ENCODE measurements around the gene ROBO2.

The ROBO2 gene

GRCh38 chr3:77191014-77191413 is 151.1 kb downstream of the ROBO2 start:
- DNase-seq = no peak

DNA sequence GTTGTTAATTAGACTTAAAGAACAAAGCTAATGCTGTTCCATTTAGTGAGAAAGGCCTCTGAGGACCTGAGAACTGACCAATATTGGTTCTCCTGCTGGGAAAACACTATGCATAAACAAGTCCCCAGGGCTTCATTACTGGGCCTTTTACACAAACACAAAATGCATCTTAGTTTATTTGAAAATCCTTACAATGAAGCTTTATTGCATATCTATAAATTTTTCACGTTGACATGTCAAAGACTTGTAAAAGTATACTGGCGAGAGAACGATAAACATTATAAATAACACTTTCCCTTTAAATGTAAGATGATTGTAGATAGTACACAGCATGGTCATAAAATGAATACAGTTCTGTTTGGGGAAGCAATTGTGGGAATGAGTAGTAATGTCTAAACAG is 151.7 kb downstream of the ROBO2 start:
- DNase-seq = no peak

- DNase-seq = no peak
Measured at GRCh38 chr3:77195766-77196545, 156.1 kb downstream of the ROBO2 start.

GRCh38 chr3:77197408-77197807 is 157.5 kb downstream of the ROBO2 start:
- DNase-seq = no peak

GRCh38 chr3:77203851-77204250 is 164.0 kb downstream of the ROBO2 start:
- DNase-seq = no peak

DNA sequence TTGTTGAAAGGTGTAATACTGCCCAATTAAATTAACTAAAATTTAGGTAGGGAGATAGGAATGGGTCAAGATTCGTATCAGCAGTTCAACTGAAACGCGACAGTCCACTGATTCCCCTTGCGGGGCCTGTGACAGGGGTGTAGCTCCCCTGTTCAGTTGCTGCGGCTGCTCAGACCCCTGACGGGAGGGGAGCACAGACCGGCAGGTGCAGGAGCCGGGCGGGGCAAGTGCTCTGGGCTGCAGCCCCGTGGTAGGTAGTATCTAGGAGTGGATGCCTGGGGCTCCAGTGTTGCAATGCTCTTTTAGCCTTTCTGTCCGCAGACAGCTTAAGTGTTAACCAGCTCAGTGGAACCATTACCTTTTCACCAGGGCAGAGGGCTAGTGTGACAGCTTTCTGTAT is 164.9 kb downstream of the ROBO2 start:
- no peak for DNase-seq

GRCh38 chr3:77207753-77208152 is 167.9 kb downstream of the ROBO2 start:
- DNase-seq = no peak

GRCh38 chr3:77222701-77223100 is 182.8 kb downstream of the ROBO2 start:
- DNase-seq = no peak

- DNase-seq = no peak
Measured at GRCh38 chr3:77227567-77227966, 187.7 kb downstream of the ROBO2 start.

GRCh38 chr3:77232557-77232956 is 192.7 kb downstream of the ROBO2 start:
- no peak for DNase-seq

DNA sequence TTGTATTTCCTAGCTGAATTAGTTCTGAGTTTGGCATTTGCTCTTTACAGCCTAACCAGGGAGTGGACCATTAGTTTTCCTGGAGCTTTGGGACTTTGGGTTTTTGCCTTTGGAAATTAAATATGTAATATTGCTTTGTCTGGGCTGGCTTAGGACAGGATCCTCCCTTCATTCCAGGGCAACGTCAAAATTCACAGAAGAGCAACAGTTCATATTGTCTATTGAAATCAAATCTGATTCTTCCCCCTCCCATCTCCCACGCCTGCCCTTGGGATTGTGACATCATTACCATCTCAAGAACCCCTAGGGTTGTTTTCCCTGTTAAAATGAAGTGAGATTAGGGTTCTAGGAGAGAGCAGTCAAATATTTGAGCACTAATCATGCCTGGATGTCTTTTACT is 194.1 kb downstream of the ROBO2 start:
- DNase-seq = no peak

- no peak for DNase-seq
Measured at GRCh38 chr3:77236118-77236517, 196.2 kb downstream of the ROBO2 start.

DNA sequence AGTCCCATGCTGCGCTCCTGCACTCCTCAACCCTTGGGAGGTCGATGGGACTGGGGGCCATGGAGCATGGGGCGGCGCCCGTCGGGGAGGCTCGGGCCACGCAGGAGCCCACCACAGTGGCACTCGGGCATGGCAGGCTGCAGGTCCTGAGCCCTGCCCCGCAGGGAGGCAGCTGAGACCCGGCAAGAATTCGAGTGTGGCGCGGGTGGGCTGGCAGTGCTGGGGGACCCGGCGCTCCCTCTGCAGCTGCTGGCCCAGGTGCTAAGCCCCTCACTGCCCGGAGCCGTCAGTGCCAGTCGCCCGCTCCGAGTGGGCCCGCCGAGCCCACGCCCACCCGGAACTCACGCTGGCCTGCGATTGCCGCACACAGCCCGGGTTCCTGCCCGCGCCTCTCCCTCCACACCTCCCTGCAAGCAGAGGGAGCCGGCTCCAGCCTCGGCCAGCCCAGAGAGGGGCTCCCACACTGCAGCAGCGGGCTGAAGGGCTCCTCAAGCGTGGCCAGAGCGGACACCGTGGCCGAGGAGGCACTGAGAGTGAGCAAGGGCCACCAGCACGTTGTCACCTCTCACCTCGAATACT is 200.3 kb downstream of the ROBO2 start:
- DNase-seq = no peak

- DNase-seq = no peak
Measured at GRCh38 chr3:77242371-77242770, 202.5 kb downstream of the ROBO2 start.

- no peak for DNase-seq
Measured at GRCh38 chr3:77244981-77245380, 205.1 kb downstream of the ROBO2 start.

DNA sequence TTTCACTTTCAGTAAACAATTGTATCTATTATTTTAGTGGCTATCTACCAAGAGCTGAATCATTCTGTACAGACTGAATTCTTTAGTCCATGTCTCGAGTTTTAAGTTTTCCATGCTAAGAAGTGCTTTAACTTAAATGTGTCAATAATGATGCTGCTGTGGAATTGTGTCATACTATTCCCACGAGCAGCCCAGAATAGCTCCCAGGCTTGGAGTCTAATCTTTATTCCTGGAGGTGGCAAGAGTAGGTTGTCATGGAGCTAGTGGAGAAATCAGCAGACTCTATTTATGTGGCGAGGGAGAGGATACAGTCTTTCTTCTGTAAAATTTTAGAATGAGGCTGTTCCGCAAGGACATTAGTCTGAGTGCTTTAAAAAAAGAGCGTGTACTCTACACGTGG is 207.2 kb downstream of the ROBO2 start:
- no peak for DNase-seq

GRCh38 chr3:77247817-77248216 is 207.9 kb downstream of the ROBO2 start:
- DNase-seq = no peak

DNA sequence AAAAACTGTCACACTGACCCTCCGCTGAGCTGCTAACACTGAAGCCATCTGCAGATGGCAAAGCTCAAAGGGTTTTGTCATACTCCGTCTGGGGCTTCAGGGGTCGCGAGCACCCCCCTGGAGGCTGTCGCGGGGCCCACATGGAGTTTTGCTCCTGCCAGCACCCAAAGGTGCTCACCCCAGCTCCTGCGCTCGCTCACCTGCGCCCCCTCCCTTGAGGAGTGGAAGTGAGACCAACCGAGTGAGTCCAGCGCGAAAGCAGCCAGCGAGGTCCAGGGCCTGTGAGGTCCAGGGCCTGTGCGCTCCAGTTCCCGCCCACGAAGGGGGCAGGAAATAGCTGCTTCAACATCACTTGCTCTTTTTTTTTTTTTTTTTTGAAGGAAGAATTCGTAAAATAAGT is 208.5 kb downstream of the ROBO2 start:
- DNase-seq = no peak

DNA sequence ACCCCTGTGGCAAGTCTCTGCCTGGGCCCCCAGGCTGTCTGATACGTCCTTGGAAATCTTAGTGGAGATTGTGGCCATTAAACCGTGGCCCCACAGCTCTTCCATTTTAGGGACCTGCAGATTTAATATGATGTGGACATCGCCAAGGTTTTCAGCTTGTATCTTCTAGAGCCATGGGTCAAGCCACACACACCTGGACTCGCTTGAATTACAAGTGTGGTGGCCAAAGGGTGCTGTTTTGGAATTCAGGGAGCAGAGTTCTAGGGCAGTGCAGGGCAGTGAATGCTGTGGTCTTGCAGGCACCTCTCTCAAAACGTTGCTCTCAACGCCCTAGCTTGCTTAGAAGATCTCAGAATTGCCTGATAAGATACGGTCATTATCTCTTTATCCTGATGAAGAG is 211.2 kb downstream of the ROBO2 start:
- DNase-seq = no peak

- DNase-seq = peak; percentile 29
Measured at GRCh38 chr3:77254967-77255831, 215.3 kb downstream of the ROBO2 start.

DNA sequence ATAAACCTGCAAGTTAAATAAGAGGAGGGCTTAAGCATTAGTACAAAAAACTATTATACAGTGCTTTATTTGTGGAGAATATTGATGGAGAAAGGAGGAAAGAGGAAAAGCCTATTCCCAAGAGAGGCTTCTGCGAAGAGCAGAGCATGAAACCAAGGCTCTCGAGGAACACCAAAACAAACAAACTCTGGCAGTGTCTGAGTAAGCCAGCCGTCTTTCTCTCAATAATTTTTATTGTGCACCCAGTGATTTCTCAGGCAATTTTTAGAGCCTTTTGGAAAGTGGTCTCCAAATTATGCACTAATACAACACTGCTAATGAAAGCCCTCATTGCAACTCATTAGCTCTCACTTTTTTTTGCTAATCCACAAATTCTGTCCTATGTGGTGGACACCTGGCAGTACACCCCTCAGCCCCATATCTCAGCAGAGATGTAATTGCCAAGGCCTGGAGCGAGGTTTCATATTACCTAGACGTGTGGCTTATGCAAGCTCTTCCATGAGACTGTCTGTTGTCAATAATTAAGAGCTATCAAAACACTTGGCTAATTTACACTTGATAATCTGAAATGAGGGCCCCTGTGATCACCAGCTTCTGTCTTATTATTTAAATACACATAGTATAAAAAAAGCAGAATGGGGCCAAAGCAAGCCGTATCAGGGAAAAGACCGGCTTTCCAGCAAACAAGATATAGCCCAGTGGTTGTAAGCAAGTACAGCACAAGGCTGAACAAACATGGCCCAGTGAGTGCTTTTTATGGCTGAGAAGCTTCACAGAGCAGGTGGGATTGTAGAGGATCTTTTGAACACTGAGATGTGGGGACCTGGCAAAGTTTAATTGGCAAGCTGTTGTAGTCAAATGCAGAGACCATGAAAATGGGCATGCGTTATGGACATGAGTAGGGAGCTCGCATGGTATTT is 216.9 kb downstream of the ROBO2 start:
- peak; percentile 96 for DNase-seq

GRCh38 chr3:77259694-77260093 is 219.8 kb downstream of the ROBO2 start:
- DNase-seq = no peak

DNA sequence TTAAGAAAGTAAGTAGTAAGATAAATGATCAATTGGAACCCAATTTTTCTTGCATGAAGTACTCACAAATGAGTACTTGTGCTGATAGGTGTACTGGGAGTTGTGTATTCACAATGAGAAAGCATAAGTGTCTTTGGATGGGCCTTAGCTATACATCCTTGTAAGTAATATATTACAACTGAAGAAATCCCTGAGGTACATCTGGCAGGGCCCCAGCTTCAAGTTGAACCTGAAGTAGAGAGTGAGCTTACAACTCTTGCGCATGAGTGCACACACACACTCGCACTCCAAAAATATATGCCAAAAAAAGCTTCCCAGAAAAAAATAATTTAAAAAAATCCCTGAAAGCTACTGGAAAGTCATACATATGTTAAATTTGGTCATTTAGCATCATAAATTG is 222.5 kb downstream of the ROBO2 start:
- DNase-seq = no peak

Data from NCI-H1105 (cell line).